ENCODE data around the gene FAM200C. TPM values are rescaled to one million over a fixed set of nuclear protein-coding genes. Genes with fewer than 3 reads are reported as not detected.
"Not testable (repeated sequence)": the region's sequence is repeated elsewhere in the genome, so short reads cannot be mapped to it uniquely, and the experiment has no call there.

The FAM200C gene
- 1.4 and 1.5 TPM in 2 replicates for total RNA-seq

- intact Hi-C loops (cut with micrococcal nuclease) = loop anchor here (1.0 to 5.0 kb wide), 2 partner anchors 20 to 282 kb away; partner anchors contain the start of genes PWWP2A and SLU7
- Mint-ChIP-seq H3K4me3 (peak within 1 kb of the TSS; percentile 94), H3K27ac (peak within 1 kb of the TSS; percentile 85), H3K4me1 (peaks cover 14% of the 10 kb centered on the region), H3K27me3 (peaks cover 2% of the 10 kb centered on the region), H3K9me3 (no peaks in the 10 kb centered on the region), H3K36me3 (ENCODE audit: low read depth) (peaks cover 21% of the 10 kb centered on the region)
- DNase-seq = peak; percentile 94
Measured at GRCh38 chr5:160399402-160400353, at the start of gene FAM200C. FAM200C (minus strand) TSS chr5:160400054; CDS start chr5:160395490, 4,564 bp downstream.

- DNase-seq = peak; percentile 45
- Mint-ChIP-seq H3K27me3 (no peaks in the 10 kb centered on the region), H3K36me3 (ENCODE audit: low read depth) (peaks cover 4% of the 10 kb centered on the region), H3K4me3 (no peak overlapping the region), H3K27ac (peak overlapping the region; percentile 22), H3K4me1 (peaks cover 45% of the 10 kb centered on the region), H3K9me3 (peaks cover 24% of the 10 kb centered on the region)
- intact Hi-C loops (cut with micrococcal nuclease) = no loop called here
Measured at GRCh38 chr5:160449458-160449857, 49.6 kb upstream of the FAM200C start.

- Mint-ChIP-seq H3K9me3 (peaks cover 24% of the 10 kb centered on the region), H3K27ac (no peak overlapping the region), H3K27me3 (no peaks in the 10 kb centered on the region), H3K4me1 (peaks cover 48% of the 10 kb centered on the region), H3K4me3 (no peak overlapping the region), H3K36me3 (ENCODE audit: low read depth) (peaks cover 4% of the 10 kb centered on the region)
- DNase-seq = peak; percentile 46
- intact Hi-C loops (cut with micrococcal nuclease) = no loop called here
Measured at GRCh38 chr5:160448886-160449285, 49.0 kb upstream of the FAM200C start.

GRCh38 chr5:160445751-160446150 lies 45.9 kb upstream of the FAM200C start:
- Mint-ChIP-seq H3K36me3 (ENCODE audit: low read depth) (peaks cover 4% of the 10 kb centered on the region), H3K27me3 (no peaks in the 10 kb centered on the region), H3K9me3 (peaks cover 24% of the 10 kb centered on the region), H3K4me3 (no peak overlapping the region), H3K27ac (no peak overlapping the region), H3K4me1 (peaks cover 59% of the 10 kb centered on the region)
- no peak for DNase-seq
- intact Hi-C loops (cut with micrococcal nuclease) = no loop called here

GRCh38 chr5:160445132-160445531 lies 45.3 kb upstream of the FAM200C start:
- DNase-seq = no peak
- H3K36me3 Mint-ChIP-seq (ENCODE audit: low read depth) = peaks cover 4% of the 10 kb centered on the region
- intact Hi-C loops (cut with micrococcal nuclease) = no loop called here
- H3K4me3 Mint-ChIP-seq = no peak overlapping the region
- H3K4me1 Mint-ChIP-seq = peaks cover 60% of the 10 kb centered on the region
- H3K9me3 Mint-ChIP-seq = peaks cover 22% of the 10 kb centered on the region
- H3K27me3 Mint-ChIP-seq = no peaks in the 10 kb centered on the region
- H3K27ac Mint-ChIP-seq = no peak overlapping the region

GRCh38 chr5:160444407-160444806 lies 44.6 kb upstream of the FAM200C start:
- intact Hi-C loops (cut with micrococcal nuclease) = no loop called here
- no peaks in the 10 kb centered on the region for H3K27me3 Mint-ChIP-seq
- no peak overlapping the region for H3K4me3 Mint-ChIP-seq
- no peak for DNase-seq
- H3K4me1 Mint-ChIP-seq = peaks cover 56% of the 10 kb centered on the region
- peaks cover 2% of the 10 kb centered on the region for H3K36me3 Mint-ChIP-seq (ENCODE audit: low read depth)
- no peak overlapping the region for H3K27ac Mint-ChIP-seq
- peaks cover 14% of the 10 kb centered on the region for H3K9me3 Mint-ChIP-seq

- H3K27ac Mint-ChIP-seq = peak overlapping the region; percentile 45
- H3K27me3 Mint-ChIP-seq = no peaks in the 10 kb centered on the region
- H3K9me3 Mint-ChIP-seq = peaks cover 8% of the 10 kb centered on the region
- H3K4me1 Mint-ChIP-seq = peaks cover 65% of the 10 kb centered on the region
- intact Hi-C loops (cut with micrococcal nuclease) = no loop called here
- peak; percentile 55 for DNase-seq
- no peaks in the 10 kb centered on the region for H3K36me3 Mint-ChIP-seq (ENCODE audit: low read depth)
- no peak overlapping the region for H3K4me3 Mint-ChIP-seq
Measured at GRCh38 chr5:160442824-160443431, 43.1 kb upstream of the FAM200C start.

- Mint-ChIP-seq H3K4me3 (peak overlapping the region; percentile 0), H3K9me3 (peaks cover 3% of the 10 kb centered on the region), H3K27me3 (no peaks in the 10 kb centered on the region), H3K27ac (peak overlapping the region; percentile 38), H3K36me3 (ENCODE audit: low read depth) (no peaks in the 10 kb centered on the region), H3K4me1 (peaks cover 67% of the 10 kb centered on the region)
- intact Hi-C loops (cut with micrococcal nuclease) = no loop called here
- DNase-seq = peak; percentile 63
Measured at GRCh38 chr5:160441311-160441781, 41.5 kb upstream of the FAM200C start.

- intact Hi-C loops (cut with micrococcal nuclease) = loop anchor here (1.0 to 10.0 kb wide), 10 partner anchors 11 to 1106 kb away; partner anchors contain the start of genes GABRB2 and SLU7
- peaks cover 61% of the 10 kb centered on the region for H3K4me1 Mint-ChIP-seq
- DNase-seq = peak; percentile 97
- peak overlapping the region; percentile 99 for H3K27ac Mint-ChIP-seq
- H3K27me3 Mint-ChIP-seq = no peaks in the 10 kb centered on the region
- no peaks in the 10 kb centered on the region for H3K36me3 Mint-ChIP-seq (ENCODE audit: low read depth)
- peak overlapping the region; percentile 92 for H3K4me3 Mint-ChIP-seq
- peaks cover 3% of the 10 kb centered on the region for H3K9me3 Mint-ChIP-seq
Measured at GRCh38 chr5:160439205-160439600, 39.3 kb upstream of the FAM200C start.

- Mint-ChIP-seq H3K4me3 (peak overlapping the region; percentile 92), H3K27me3 (no peaks in the 10 kb centered on the region), H3K36me3 (ENCODE audit: low read depth) (no peaks in the 10 kb centered on the region), H3K9me3 (peaks cover 3% of the 10 kb centered on the region), H3K4me1 (peaks cover 56% of the 10 kb centered on the region), H3K27ac (peak overlapping the region; percentile 99)
- intact Hi-C loops (cut with micrococcal nuclease) = loop anchor here (1.0 to 10.0 kb wide), 10 partner anchors 12 to 1106 kb away; partner anchors contain the start of genes GABRB2 and SLU7
- DNase-seq = peak; percentile 90
Measured at GRCh38 chr5:160438316-160439204, 38.7 kb upstream of the FAM200C start.

- no peaks in the 10 kb centered on the region for H3K27me3 Mint-ChIP-seq
- DNase-seq = no peak
- no peak overlapping the region for H3K4me3 Mint-ChIP-seq
- H3K27ac Mint-ChIP-seq = no peak overlapping the region
- H3K4me1 Mint-ChIP-seq = peaks cover 45% of the 10 kb centered on the region
- intact Hi-C loops (cut with micrococcal nuclease) = loop anchor here (5.0 to 10.0 kb wide), 3 partner anchors 218 to 1108 kb away; partner anchors contain the start of gene GABRB2
- peaks cover 3% of the 10 kb centered on the region for H3K9me3 Mint-ChIP-seq
- no peaks in the 10 kb centered on the region for H3K36me3 Mint-ChIP-seq (ENCODE audit: low read depth)
Measured at GRCh38 chr5:160437271-160437670, 37.4 kb upstream of the FAM200C start.

GRCh38 chr5:160436661-160437060 lies 36.8 kb upstream of the FAM200C start:
- not testable (repeated sequence) for H3K9me3 Mint-ChIP-seq; DNase-seq; H3K36me3 Mint-ChIP-seq (ENCODE audit: low read depth); H3K27me3 Mint-ChIP-seq
- H3K4me1 Mint-ChIP-seq = peaks cover 38% of the 10 kb centered on the region
- H3K27ac Mint-ChIP-seq = peak overlapping the region; percentile 43
- intact Hi-C loops (cut with micrococcal nuclease) = loop anchor here (5.0 to 10.0 kb wide), 3 partner anchors 218 to 1108 kb away; partner anchors contain the start of gene GABRB2
- H3K4me3 Mint-ChIP-seq = peak overlapping the region; percentile 3

- H3K9me3 Mint-ChIP-seq = no peaks in the 10 kb centered on the region
- no peak overlapping the region for H3K27ac Mint-ChIP-seq
- no peak for DNase-seq
- no peak overlapping the region for H3K4me3 Mint-ChIP-seq
- H3K27me3 Mint-ChIP-seq = no peaks in the 10 kb centered on the region
- intact Hi-C loops (cut with micrococcal nuclease) = loop anchor here (5.0 to 10.0 kb wide), 3 partner anchors 219 to 1109 kb away; partner anchors contain the start of gene GABRB2
- no peaks in the 10 kb centered on the region for H3K36me3 Mint-ChIP-seq (ENCODE audit: low read depth)
- H3K4me1 Mint-ChIP-seq = peaks cover 32% of the 10 kb centered on the region
Measured at GRCh38 chr5:160436017-160436416, 36.2 kb upstream of the FAM200C start.

Measured in activated CD4-positive, alpha-beta T cell treated with anti-CD3 and anti-CD28 coated beads, Interleukin-2, amount 10 ng/mL, durations not matched to agents 24 days and 14 days (primary cell).